WTC11 (cell line): Measurements from ENCODE around the gene MANF. TPM values are rescaled to one million over a fixed set of nuclear protein-coding genes. Genes with fewer than 3 reads are reported as not detected.

ENCODE experiments used
- ATAC-seq: fragments of 200-7000 bp; cut with Tn5 transposase; 2 replicates; pipeline ENCODE4 v1.10.0; 2021; ENCODE audit warnings: mild to moderate bottlenecking, moderate library complexity
- CTCF ChIA-PET: fragments of 300-600 bp; sonication (Branson Sonifier 250); formaldehyde crosslinking; loops from one replicate; lab custom pipeline; 2021; ENCODE audit warnings: antibody characterized with exemption; lab: Charles Lee
- POLR2A ChIA-PET: fragments of 350-600 bp; sonication (Branson Sonifier 250); formaldehyde crosslinking; loops from one replicate; lab custom pipeline; 2021; ENCODE audit warnings: antibody characterized with exemption; lab: Charles Lee
- DNase-seq: peaks from one replicate; pipeline ENCODE4 v3.0.0; 2021; ENCODE audit warnings: low spot score
- H3K27ac Mint-ChIP-seq: 2 replicates; pipeline ENCODE4 v1.8.0; 2021; ENCODE audit warnings: mixed read lengths
- H3K27me3 Mint-ChIP-seq: 2 replicates; pipeline ENCODE4 v1.8.0; 2021; ENCODE audit warnings: low read depth, mild to moderate bottlenecking, moderate library complexity, mixed read lengths
- H3K36me3 Mint-ChIP-seq: 2 replicates; pipeline ENCODE4 v1.8.0; 2021; ENCODE audit warnings: mixed read lengths
- H3K4me1 Mint-ChIP-seq: 2 replicates; pipeline ENCODE4 v1.8.0; 2022; ENCODE audit warnings: mixed read lengths
- H3K4me3 Mint-ChIP-seq: 2 replicates; pipeline ENCODE4 v1.8.0; 2021; ENCODE audit warnings: mild to moderate bottlenecking, moderate library complexity, mixed read lengths
- H3K9me3 Mint-ChIP-seq: 2 replicates; pipeline ENCODE4 v1.8.0; 2021; ENCODE audit warnings: mixed read lengths
- AR ChIP-seq: fragments of 250-450 bp; sonication (Bioruptor Pico); IDR thresholded peaks from 2 replicates; pipeline ENCODE4 v1.9.0; 2021; ENCODE audit warnings: mild to moderate bottlenecking
- ARID4B ChIP-seq: sonication (generic); formaldehyde crosslinking; IDR thresholded peaks from 2 replicates; pipeline ENCODE4 v1.8.0; 2023; ENCODE audit warnings: missing genetic modification reagents, mild to moderate bottlenecking, borderline replicate concordance
- ATF1 ChIP-seq: sonication (generic); formaldehyde crosslinking; IDR thresholded peaks from 2 replicates; pipeline ENCODE4 v1.8.1; 2023; ENCODE audit warnings: mild to moderate bottlenecking, moderate library complexity, missing genetic modification reagents
- ATF6 ChIP-seq: sonication (generic); formaldehyde crosslinking; IDR thresholded peaks from 2 replicates; pipeline ENCODE4 v1.8.1; 2023; ENCODE audit warnings: mild to moderate bottlenecking, missing genetic modification reagents
- CDX4 ChIP-seq: fragments of 250-450 bp; sonication (Bioruptor Pico); IDR thresholded peaks from 2 replicates; pipeline ENCODE4 v1.9.0; 2021; ENCODE audit warnings: moderate library complexity, mild to moderate bottlenecking, inconsistent platforms, borderline replicate concordance
- NR1H2 ChIP-seq: sonication (generic); formaldehyde crosslinking; IDR thresholded peaks from 2 replicates; pipeline ENCODE4 v1.9.0; 2021; ENCODE audit warnings: mild to moderate bottlenecking, moderate library complexity, missing genetic modification reagents
- PRDM15 ChIP-seq: sonication (generic); formaldehyde crosslinking; IDR thresholded peaks from 2 replicates; pipeline ENCODE4 v1.8.0; 2022; ENCODE audit warnings: missing genetic modification reagents
- SMAD3 ChIP-seq: sonication (generic); formaldehyde crosslinking; IDR thresholded peaks from 2 replicates; pipeline ENCODE4 v1.8.0; 2022; ENCODE audit warnings: missing genetic modification reagents, mild to moderate bottlenecking, borderline replicate concordance
- SP1 ChIP-seq: sonication (generic); formaldehyde crosslinking; conservative IDR thresholded peaks from 2 replicates; pipeline ENCODE4 v1.8.1; 2022; ENCODE audit warnings: missing genetic modification reagents
- STAT6 ChIP-seq: sonication (generic); formaldehyde crosslinking; conservative IDR thresholded peaks from 2 replicates; pipeline ENCODE4 v1.8.1; 2023; ENCODE audit warnings: mild to moderate bottlenecking, low read depth, missing genetic modification reagents, moderate library complexity
- TEAD1 ChIP-seq: sonication (generic); formaldehyde crosslinking; IDR thresholded peaks from 2 replicates; pipeline ENCODE4 v1.8.0; 2022; ENCODE audit warnings: mild to moderate bottlenecking, missing genetic modification reagents
- ZNF425 ChIP-seq: fragments of 250-450 bp; sonication (Bioruptor Pico); conservative IDR thresholded peaks from 2 replicates; pipeline ENCODE4 v1.9.0; 2021; ENCODE audit warnings: mild to moderate bottlenecking
- ZNF532 ChIP-seq: fragments of 250-450 bp; sonication (Bioruptor Pico); IDR thresholded peaks from 2 replicates; pipeline ENCODE4 v1.9.0; 2021; ENCODE audit warnings: mild to moderate bottlenecking, borderline replicate concordance
- total RNA-seq: library from RNA; stranded (reverse); gene quantifications from 3 replicates; pipeline ENCODE4 v1.2.3, GENCODE V29; 2021

The MANF gene
- total RNA-seq, 1 experiment from 2014 or later = 121 TPM

- DNase-seq (no peak), ATAC-seq (no peak)
- Mint-ChIP-seq H3K4me1 (no peaks in the 10 kb centered on the region), H3K4me3 (no peak overlapping the region), H3K36me3 (peaks cover 10% of the 10 kb centered on the region), H3K27me3 (no peaks in the 10 kb centered on the region; the same call in 1 of the 2 replicates), H3K27ac (no peak overlapping the region), H3K9me3 (peaks cover 19% of the 10 kb centered on the region)
- ChIA-PET CTCF (no interaction called here), POLR2A (no interaction called here)
- no peak for TF ChIP-seq ATF1
- no peak for TF ChIP-seq SP1 (CRISPR knock-in tag)
- no peak for TF ChIP-seq PRDM15 (CRISPR knock-in tag)
- TF ChIP-seq ARID4B (CRISPR knock-in tag) = no peak
- no peak for TF ChIP-seq NR1H2
- TF ChIP-seq AR = no peak
- no peak for TF ChIP-seq ATF6
- TF ChIP-seq CDX4 (CRISPR knock-in tag) = no peak
- TF ChIP-seq ZNF532 (CRISPR knock-in tag) = no peak
- TF ChIP-seq STAT6 = no peak
- no peak for TF ChIP-seq SMAD3
- no peak for TF ChIP-seq ZNF425 (CRISPR knock-in tag)
- no peak for TF ChIP-seq TEAD1 (CRISPR knock-in tag)
These were observed 22.6 kb upstream of the MANF start for GRCh38 chr3:51362476-51362875.
